ENCODE measurements around the gene MAGEC2.
A peak's percentile ranks its signal among the peaks of the same experiment; 100 is the strongest.

MAGEC2 gene, protein sequence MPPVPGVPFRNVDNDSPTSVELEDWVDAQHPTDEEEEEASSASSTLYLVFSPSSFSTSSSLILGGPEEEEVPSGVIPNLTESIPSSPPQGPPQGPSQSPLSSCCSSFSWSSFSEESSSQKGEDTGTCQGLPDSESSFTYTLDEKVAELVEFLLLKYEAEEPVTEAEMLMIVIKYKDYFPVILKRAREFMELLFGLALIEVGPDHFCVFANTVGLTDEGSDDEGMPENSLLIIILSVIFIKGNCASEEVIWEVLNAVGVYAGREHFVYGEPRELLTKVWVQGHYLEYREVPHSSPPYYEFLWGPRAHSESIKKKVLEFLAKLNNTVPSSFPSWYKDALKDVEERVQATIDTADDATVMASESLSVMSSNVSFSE

DNA sequence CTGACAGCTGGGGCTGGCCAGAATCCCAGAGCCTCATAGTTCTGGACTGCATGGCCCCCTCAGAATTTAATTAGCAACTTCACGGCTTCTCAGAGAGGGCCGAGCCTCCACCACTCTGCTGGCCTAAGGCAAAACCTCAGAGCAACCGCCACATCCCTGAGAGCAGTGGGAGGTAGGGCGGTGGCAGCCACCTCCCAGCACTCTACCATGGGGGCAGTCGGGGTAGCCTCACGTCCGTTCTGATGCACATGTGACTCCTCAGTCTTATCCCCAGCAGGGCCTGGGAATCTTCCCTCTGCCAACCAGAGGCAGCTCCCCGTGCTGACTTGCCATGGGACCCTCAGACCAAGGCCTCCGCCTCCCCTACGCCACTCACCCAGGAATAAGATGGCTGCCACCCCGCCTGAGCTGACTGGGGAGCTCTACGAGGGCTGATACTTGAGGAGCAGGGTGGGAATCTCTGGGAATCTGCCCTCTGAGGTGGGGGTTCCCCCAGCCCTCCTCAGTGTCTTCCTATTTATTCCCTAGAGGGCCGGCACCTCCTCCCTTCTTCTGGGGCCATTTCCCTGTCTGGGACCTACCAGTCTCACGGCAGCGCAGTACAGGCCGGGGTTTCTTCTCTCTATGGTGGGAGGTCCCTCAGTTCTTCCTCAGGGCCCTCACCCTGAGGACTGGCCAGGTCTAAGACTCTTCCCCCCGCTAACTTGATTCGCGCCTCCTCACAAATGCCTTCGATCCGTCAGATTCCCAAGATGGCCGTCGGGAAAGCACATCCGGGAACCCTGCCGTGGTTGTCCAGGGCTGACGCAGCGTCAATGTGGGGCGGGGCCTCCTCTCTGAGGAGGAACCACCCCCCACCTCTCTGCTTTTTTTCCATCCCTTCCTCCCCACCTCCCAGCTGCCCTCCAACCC lies at the start of gene MAGEC2:
MAGEC2 (minus strand) TSS at position 769 of the 912 bp plus-strand sequence. CDS start 1,303 bp downstream, outside the sequence.
- DNase-seq: no peak

DNA sequence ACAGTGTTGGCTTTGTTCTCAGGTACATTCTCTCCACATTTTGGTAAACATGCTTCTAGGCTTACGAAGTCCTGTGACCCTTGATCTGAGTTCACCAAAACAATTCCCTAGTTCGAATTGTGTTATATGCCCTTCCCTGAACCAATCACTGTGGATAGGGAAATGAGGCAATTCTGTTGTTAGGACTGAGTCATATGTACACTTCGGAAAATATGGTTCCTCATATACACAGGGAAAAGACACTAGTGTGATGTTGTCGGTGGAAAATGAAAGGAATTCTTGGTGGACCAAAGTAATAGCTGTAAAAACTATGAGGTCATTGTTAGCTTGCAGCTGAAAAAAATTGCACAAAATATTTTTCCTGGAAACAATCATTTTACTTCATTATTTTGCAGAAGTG lies 46.6 kb upstream of the MAGEC2 start:
- DNase-seq: no peak

DNA sequence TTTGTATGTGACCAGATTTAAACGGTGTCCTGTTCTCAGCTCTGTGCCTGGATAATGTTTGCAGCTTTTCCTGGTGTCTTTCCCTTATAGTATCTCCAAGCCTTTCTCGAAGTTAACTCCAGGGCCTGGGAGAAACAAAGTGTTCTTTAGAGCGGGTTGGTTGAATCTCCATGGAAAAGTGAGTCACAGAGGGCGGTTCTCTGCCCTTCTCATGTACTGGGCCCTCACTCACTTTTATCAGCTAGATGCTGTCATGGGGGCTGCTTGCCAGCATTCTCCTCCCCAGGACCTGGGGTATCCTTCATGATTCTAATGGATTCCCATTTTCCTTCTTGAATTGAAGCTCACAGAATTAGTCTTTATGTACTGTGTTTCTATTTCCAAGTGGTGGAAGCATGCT lies 46.1 kb upstream of the MAGEC2 start:
- no peak for DNase-seq

DNA sequence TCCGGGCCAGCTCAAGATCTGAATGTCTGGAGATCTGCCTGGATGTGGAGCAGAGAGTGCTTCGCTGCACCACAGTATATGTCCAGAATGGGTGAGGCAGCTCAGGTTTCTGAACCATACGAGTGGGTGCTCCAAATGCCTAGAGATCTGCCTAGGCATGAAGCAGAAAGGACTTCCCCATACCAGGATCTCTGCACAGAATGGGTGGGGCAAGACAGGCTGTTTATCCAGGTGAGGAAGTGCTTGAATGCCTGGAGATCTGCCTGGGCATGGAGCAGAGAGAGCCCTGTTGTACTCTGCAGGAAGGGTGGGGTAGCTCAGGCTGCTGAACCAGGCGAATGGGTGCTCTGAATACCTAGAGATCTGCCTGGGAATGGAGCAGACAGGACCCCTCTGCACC lies 45.4 kb upstream of the MAGEC2 start:
- DNase-seq: no peak

DNA sequence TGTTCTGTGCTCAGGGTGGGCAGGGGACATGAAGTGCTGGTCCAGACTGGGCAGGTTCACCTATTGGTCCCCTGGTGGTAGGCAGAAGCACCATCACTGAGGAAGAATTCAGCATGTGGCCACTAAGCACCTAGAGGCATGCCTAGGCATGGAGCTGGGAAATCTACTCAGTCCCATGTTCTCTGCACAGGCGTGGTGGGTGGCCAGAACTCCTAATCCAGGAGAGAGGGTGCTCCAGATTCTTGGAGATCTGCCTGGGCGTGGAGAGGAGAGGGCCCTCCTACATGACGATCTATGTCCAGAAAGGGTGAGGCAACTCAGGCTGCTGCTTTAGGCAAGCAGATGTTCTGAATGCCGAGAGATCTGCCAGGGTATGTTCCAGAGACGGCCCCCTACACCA lies 44.6 kb upstream of the MAGEC2 start:
- DNase-seq: no peak

DNA sequence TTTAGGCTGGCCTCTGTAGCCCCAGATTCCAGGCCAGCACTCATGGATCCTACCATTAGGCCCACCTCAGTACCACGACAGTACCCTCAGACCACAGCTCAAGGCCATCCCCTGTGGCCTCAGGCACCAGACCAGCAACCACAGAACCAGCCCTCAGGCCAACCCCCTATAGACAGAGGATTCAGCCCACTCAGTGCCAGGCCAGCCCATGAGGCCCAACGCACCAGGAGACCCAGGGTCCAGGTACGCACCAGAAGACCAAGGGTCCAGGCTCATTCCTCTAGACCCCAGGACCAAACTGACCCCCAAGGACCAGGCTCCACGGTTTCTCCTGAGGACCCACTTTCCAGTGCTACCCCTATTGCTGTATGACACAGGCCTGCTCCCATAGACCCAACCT lies 39.5 kb upstream of the MAGEC2 start:
- no peak for DNase-seq

DNA sequence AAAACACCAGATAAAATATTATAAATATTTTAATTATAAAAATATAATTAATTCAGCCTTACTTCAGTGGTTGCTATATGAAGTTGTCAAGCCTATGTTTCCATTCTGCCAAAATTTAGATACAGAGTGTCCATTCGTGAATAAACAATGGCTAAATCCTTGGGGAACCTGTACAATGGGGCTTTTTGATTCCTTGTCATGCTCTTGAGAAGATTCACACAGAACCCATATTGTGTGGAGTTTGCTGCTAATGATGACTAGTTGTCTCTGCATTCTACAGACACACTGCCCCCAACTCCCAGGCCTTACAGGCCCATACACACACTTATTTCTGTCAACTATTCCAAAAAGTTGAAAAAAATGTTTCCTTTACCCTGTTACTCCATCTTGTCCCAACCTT lies 33.4 kb upstream of the MAGEC2 start:
- no peak for DNase-seq

DNA sequence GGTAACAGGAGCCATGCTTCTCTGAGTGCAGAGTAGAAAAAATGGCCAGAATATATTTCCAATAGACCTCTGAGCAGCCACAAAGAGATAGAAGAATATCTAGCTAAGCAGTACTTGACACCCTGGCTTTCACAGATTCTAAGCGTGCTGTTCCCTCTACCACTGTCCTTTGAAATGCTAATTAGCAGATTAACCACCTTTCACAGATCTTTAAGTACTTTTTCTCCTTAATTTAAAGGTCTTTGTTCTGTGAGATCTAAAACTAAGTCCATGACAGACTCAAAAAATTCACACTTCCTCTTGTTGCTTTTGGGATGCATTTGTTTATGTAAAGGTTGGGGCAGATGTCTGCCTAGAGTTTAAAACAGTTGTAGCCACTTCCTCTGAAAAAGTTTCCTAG lies 28.3 kb upstream of the MAGEC2 start:
- no peak for DNase-seq

DNA sequence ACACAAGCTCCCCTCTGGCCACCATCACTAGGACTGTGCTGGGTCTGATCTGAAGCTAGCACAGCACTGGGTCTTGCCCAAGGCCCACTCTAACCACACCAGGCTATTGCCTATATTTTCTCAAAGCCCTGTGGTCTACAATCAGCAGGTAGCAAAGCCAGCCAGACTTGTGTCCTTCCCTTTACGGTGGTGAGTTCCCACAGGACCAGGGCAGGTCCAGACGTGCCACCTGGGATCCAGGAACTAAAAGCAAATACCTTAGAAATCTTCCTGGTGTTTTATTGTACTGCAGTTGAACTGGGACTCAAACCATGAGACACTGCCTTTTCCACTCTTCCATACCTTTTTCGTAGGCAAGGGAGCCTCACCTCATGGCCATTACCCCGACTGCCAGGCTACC lies 9.0 kb upstream of the MAGEC2 start:
- DNase-seq: no peak

DNA sequence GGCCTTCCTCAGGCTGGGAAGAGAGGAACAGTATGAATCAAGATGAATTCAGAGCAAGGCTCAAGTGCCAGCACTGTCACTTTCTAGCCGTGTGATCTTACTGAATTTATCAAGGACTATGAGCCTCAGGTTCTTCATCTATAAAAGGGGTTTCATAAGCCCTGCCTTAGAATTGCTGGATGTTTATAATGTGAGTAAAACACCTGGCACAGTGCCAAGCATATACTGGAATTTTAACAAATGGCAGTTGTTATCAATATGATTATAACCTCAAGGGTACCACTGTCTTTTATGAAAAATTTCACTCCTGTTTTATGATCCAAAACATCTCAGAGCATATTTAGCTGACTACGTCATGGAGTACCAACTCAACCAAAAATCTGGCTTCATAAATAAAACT lies 4.0 kb downstream of the MAGEC2 start:
- DNase-seq: no peak

DNA sequence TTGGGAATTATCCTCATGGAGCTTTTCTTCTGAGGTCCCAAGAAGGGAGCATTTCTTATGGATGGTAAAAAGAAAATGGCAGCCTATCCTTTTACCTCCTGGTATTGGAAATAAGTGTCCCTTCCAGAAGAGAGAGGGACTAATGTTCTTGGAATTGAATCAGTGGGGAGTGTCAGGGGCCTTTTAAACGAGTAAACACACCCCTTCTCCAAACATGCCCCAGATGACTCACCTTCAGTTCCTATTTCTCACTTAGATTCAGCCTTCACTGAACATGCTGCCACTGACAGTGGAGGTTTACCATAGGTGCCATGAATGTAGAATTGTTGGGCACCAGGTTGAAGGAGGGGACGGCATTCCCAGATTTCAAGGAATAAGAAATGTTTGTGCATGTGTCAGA lies 19.0 kb downstream of the MAGEC2 start:
- no peak for DNase-seq

DNA sequence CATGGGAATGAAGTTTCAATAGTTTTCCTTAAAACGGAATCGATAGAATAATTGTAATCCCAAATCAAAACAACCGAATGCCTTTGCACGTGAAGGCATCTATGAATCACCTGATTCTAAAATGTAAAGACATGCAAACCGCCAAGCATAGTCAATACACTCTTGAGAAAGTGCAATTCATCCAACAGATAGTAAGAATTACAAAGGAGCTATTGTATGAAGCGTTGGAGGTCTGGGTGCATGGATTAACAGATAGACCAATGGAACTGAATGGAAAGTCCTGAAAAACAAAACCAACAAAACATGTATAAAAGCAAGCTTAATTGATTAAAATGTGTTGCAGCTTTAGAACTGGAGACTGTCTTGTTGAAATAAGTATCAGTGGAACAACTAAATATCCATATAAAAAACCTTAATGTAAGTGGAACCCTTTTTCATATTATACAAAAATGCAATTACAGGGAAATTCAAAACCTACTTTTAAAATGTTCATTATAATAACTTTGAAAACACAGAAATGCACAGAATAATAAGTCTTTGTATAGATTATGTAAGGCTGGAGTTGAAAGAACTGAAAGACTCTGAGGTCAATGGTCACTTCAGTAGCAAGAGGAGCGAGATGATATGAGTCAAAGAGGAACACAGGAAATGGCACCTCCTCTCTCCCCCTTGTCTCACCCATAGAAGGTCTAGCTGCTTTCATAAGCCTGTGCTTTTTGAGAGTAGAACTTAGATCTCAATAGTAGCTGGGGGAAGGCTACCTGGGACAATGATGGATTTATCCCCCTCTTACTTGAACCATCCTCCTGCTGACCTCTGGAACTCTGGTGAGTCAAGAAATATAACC lies 20.1 kb downstream of the MAGEC2 start:
- no peak for DNase-seq

DNA sequence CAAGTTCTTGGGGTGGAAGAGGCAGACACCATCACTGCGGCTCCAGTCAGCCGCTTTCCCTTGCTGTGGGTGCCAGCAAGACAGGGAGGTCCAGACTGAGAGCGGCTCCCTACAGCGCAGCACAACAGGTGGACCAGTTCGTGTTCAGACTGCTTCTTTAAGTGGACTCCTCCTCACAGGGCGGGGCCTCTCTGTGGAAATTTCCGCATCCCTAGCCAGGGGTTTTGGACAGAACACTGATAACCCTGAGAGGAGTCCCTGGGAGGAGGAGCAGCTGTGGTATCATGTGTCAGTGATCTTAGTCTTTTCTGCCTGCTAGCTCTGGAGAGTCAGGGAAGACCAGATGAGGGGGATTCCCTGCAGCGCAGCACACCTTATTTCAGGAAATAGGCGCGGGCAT lies 48.5 kb downstream of the MAGEC2 start:
- DNase-seq: peak; percentile 7

All from OCI-M1 (cell line).